Activated naive CD8-positive, alpha-beta T cell treated with anti-CD3 and anti-CD28 coated beads for 36 hours (primary cell): ENCODE data around the gene UCKL1. TPM values are rescaled to one million over a fixed set of nuclear protein-coding genes. Genes with fewer than 3 reads are reported as not detected.
"Not testable (repeated sequence)": the region's sequence is repeated elsewhere in the genome, so short reads cannot be mapped to it uniquely, and the experiment has no call there.

Experiments used
- DNase-seq: peaks from one replicate; pipeline ENCODE4 v3.0.0; 2021
- H3K27ac Mint-ChIP-seq: one replicate; pipeline ENCODE4 v1.8.0; 2022; ENCODE audit warnings: mild to moderate bottlenecking, moderate library complexity, mixed read lengths
- H3K27me3 Mint-ChIP-seq: one replicate; pipeline ENCODE4 v1.8.0; 2022; ENCODE audit warnings: mild to moderate bottlenecking, mixed read lengths
- H3K36me3 Mint-ChIP-seq: one replicate; pipeline ENCODE4 v1.8.0; 2021; ENCODE audit warnings: mild to moderate bottlenecking, mixed read lengths
- H3K4me1 Mint-ChIP-seq: one replicate; pipeline ENCODE4 v1.8.0; 2021; ENCODE audit warnings: mixed read lengths
- H3K4me3 Mint-ChIP-seq: one replicate; pipeline ENCODE4 v1.8.0; 2022; ENCODE audit warnings: mild to moderate bottlenecking, moderate library complexity, mixed read lengths
- H3K9me3 Mint-ChIP-seq: one replicate; pipeline ENCODE4 v1.8.0; 2022; ENCODE audit warnings: mixed read lengths
- total RNA-seq, 2 experiments: library from RNA; stranded (reverse); gene quantifications; one replicate each; pipeline ENCODE4 v1.2.3, GENCODE V29; 2021

The UCKL1 gene
- total RNA-seq, 2 experiments from 2014 or later, result 27.6 to 28.9 TPM

DNA sequence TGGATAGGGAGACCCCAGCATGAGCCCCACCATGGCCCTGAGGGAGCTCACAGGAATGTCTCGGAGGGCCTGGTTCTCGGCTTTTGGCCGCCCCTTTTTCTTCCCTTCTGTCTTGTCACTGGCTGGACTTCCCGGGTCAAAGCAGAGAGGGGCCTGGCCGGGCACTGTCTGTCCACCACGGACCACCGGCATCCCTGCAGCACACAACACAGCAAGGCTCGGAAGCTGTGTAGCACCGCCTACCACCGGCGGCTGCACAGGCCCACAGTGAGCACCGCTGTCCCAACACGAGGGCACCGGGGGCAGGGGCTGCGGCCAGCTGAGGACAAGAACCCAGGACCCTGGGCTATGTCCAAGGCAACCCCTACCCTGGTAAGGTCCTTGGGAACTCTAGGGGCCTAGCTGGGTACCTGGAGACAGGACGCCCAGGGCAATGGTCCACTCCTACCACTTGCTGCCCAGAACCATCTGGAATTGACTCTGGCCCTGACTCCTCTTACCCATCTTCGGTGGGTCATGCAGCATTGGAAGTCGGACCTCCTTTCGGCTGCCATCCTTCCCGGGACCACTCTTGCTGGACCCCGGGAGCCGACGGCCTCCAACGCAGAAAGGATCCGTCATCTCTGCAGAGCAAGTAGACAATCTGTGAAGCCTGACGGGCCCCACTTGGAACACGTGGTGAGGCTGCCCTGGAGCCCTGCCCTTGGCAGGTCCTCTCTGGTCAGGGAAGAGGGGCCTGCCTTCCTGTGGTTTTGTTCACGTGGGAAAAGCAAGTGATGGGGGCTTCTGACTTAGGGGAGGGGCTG, 11.3 kb upstream of the UCKL1 start:
- no peak for DNase-seq
- no peaks in the 10 kb centered on the region for H3K27me3 Mint-ChIP-seq
- no peak overlapping the region for H3K27ac Mint-ChIP-seq
- no peak overlapping the region for H3K4me3 Mint-ChIP-seq
- H3K4me1 Mint-ChIP-seq, result peaks cover 10% of the 10 kb centered on the region
- peaks cover 22% of the 10 kb centered on the region for H3K36me3 Mint-ChIP-seq
- no peaks in the 10 kb centered on the region for H3K9me3 Mint-ChIP-seq

DNA sequence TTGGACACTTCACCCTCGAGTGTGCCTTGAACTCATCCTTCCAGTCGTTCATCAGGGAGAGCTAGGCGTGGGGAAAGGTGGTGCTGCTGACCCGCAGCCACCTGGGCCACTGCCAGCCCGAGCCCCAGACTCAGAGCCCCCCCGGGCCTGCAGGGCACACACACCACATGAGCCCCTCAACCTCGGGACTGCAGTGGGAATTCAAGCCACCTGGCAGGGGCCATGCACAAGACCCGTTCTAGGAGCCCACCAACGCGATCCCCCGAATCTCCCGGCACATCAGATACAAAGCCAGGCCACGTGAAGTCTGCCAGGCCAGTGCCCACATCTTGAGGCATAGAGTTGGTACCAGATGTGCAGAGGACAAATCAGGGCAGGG, 10.7 kb upstream of the UCKL1 start:
- Mint-ChIP-seq H3K27ac (no peak overlapping the region), H3K36me3 (peaks cover 22% of the 10 kb centered on the region), H3K27me3 (no peaks in the 10 kb centered on the region), H3K4me1 (peaks cover 7% of the 10 kb centered on the region), H3K4me3 (no peak overlapping the region), H3K9me3 (no peaks in the 10 kb centered on the region)
- no peak for DNase-seq

DNA sequence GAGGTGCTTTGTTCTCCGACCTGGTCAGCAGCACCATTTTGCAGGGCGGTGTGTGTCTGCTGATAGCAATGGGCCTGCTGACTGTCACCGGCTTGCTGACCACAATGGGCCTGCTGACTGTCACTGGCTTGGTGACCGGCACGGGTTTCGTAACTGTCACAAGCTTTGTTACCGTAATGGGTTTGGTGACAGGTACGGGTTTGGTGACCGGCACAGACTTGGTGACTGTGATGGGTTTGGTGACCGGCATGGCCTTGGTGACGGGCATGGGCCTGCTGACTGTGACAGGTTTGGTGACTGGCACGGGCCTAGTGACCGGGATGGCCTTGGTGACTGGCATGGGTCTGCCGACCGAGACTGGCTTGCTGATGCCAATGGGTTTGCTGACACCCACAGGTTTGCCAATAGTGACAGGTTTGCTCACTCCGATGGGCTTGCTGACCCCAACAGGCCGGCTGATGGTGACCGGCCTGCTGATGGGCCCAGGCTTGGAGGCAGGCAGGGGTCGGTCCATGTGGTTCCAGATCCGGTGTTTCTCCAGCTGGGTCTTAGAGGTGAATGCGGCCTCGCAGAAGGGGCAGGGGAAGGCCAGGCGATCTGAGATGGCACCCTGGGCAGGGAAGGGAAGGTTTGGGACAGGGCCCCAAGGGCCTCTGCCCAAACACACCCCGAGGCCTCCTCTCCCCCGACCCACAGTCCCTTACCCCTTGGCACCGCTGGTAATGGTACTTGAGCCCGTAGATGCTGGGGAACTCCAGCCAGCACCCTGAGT, 10.1 kb upstream of the UCKL1 start:
- Mint-ChIP-seq H3K27me3 (no peaks in the 10 kb centered on the region), H3K4me1 (peaks cover 7% of the 10 kb centered on the region), H3K27ac (no peak overlapping the region), H3K4me3 (no peak overlapping the region), H3K36me3 (peaks cover 24% of the 10 kb centered on the region), H3K9me3 (no peaks in the 10 kb centered on the region)
- no peak for DNase-seq

GRCh38 chr20:63964412-63964811, 8.2 kb upstream of the UCKL1 start:
- Mint-ChIP-seq H3K27ac (no peak overlapping the region), H3K36me3 (peaks cover 24% of the 10 kb centered on the region), H3K4me3 (no peak overlapping the region), H3K4me1 (peaks cover 7% of the 10 kb centered on the region), H3K27me3 (no peaks in the 10 kb centered on the region), H3K9me3 (no peaks in the 10 kb centered on the region)
- no peak for DNase-seq

GRCh38 chr20:63963784-63964301, 7.6 kb upstream of the UCKL1 start:
- DNase-seq, result no peak
- H3K27me3 Mint-ChIP-seq, result no peaks in the 10 kb centered on the region
- H3K4me3 Mint-ChIP-seq, result no peak overlapping the region

GRCh38 chr20:63963348-63963741, 7.1 kb upstream of the UCKL1 start:
- H3K9me3 Mint-ChIP-seq, result no peaks in the 10 kb centered on the region
- no peak overlapping the region for H3K27ac Mint-ChIP-seq
- H3K27me3 Mint-ChIP-seq, result no peaks in the 10 kb centered on the region
- H3K36me3 Mint-ChIP-seq, result peaks cover 20% of the 10 kb centered on the region
- no peak overlapping the region for H3K4me3 Mint-ChIP-seq
- H3K4me1 Mint-ChIP-seq, result peaks cover 5% of the 10 kb centered on the region
- no peak for DNase-seq

More at GRCh38 chr20:63963784-63964301, 7.6 kb upstream of the UCKL1 start:
- Mint-ChIP-seq H3K27ac (no peak overlapping the region), H3K36me3 (peaks cover 22% of the 10 kb centered on the region), H3K4me1 (peaks cover 7% of the 10 kb centered on the region), H3K9me3 (no peaks in the 10 kb centered on the region)

DNA sequence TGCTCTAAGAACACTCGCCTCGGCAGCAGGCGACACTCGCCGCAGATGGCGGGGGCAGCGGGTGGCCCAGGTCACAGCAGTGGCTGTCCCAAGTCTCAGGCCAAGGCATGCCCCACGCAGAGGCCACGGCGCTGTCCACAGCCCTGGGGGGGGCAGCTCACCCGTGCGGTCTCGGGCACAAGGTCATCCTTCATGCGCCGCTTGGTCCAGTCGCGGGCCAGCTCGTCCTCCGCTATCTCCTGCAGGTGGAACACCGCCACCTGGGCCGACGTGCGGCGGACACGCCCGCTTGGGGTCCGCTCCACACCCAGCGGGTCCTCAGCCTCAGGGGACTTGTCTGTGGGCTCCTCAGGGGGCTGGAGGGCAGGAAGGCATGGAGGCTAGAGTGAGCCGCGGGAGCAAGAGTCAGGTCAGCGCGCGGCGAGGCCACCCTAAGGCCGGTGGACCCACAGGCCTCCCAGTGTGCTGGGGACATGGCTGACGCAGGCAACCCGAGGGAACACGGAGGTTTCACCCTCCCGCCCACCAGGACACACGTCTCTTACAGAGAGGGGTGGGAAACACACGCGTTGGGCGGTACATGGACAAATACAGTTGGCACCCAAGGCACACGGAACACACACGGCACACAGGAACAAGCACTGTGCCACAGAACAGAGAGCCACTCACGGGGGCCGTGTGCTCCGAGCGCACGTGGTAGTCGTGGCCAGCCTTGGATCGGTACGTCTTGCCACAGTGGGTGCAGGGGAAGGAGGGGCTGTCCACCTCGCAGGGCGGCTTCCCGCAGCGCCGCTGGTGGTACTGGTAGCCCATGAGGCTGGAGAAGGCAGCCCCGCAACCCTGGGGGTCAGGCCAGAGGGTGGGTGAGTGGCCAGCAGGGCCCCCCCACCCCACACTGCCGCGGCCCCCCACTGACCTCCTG, 6.5 kb upstream of the UCKL1 start:
- no peak overlapping the region for H3K4me3 Mint-ChIP-seq
- no peaks in the 10 kb centered on the region for H3K27me3 Mint-ChIP-seq
- peaks cover 20% of the 10 kb centered on the region for H3K36me3 Mint-ChIP-seq

GRCh38 chr20:63961664-63962425, 5.6 kb upstream of the UCKL1 start:
- Mint-ChIP-seq H3K27me3 (no peaks in the 10 kb centered on the region), H3K4me1 (peaks cover 15% of the 10 kb centered on the region), H3K36me3 (peaks cover 14% of the 10 kb centered on the region), H3K4me3 (no peak overlapping the region), H3K9me3 (no peaks in the 10 kb centered on the region), H3K27ac (no peak overlapping the region)
- DNase-seq, result no peak

More for the DNA sequence above, 6.5 kb upstream of the UCKL1 start:
- Mint-ChIP-seq H3K9me3 (no peaks in the 10 kb centered on the region), H3K27ac (no peak overlapping the region), H3K4me1 (peaks cover 9% of the 10 kb centered on the region)
- DNase-seq, result no peak

- H3K27me3 Mint-ChIP-seq, H3K27ac Mint-ChIP-seq, H3K36me3 Mint-ChIP-seq, H3K4me3 Mint-ChIP-seq, H3K9me3 Mint-ChIP-seq, DNase-seq: not testable (repeated sequence)
- H3K4me1 Mint-ChIP-seq, result peaks cover 15% of the 10 kb centered on the region
Observed at GRCh38 chr20:63960654-63961621, 4.7 kb upstream of the UCKL1 start.

GRCh38 chr20:63959699-63960075, 3.5 kb upstream of the UCKL1 start:
- H3K36me3 Mint-ChIP-seq, result peaks cover 8% of the 10 kb centered on the region
- no peak overlapping the region for H3K27ac Mint-ChIP-seq
- no peak for DNase-seq
- H3K27me3 Mint-ChIP-seq, result no peaks in the 10 kb centered on the region
- peaks cover 18% of the 10 kb centered on the region for H3K4me1 Mint-ChIP-seq
- no peak overlapping the region for H3K4me3 Mint-ChIP-seq
- H3K9me3 Mint-ChIP-seq, result no peaks in the 10 kb centered on the region

DNA sequence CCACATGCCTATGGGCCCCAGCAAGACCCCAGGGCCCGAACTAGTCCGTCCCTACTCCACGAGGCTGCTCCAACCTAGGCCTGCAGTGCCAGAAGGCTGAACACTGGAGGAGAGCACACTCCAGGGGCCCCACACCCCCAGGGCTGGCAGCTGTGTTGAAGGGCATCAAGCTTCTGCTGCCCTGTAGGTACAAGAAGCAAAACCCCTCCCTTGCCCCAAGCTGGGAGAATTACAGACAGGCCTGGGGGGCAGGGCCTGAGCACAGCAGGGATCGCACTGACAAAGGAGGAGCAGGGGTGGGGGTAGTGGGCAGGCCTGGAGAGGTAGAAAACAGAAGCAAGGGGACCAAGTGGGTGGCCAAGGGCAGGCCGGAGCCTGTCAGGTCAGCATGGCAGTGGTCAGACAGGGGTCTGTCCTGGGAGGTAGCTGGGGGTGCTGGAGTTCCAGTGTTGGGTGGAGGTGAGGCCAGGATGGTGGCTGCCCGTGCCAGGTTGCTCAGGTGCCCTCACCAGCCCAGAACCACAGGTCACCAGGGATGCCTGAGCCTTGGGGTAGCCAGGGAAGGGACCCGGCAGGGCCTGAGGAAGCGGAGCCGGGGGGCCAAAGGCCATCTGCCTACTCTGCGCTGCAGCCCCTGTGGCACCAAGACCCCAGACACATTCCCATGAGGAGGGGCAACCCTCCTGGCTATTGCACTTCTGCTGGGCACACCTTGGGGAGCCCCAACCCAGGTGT, 2.9 kb upstream of the UCKL1 start:
- Mint-ChIP-seq H3K27ac (no peak overlapping the region), H3K4me1 (peaks cover 24% of the 10 kb centered on the region), H3K9me3 (no peaks in the 10 kb centered on the region), H3K4me3 (no peak overlapping the region), H3K27me3 (no peaks in the 10 kb centered on the region), H3K36me3 (peaks cover 11% of the 10 kb centered on the region)
- DNase-seq, result no peak

GRCh38 chr20:63958471-63958870, 2.3 kb upstream of the UCKL1 start:
- no peak overlapping the region for H3K4me3 Mint-ChIP-seq
- DNase-seq, result no peak
- H3K27me3 Mint-ChIP-seq, result no peaks in the 10 kb centered on the region
- H3K4me1 Mint-ChIP-seq, result peaks cover 30% of the 10 kb centered on the region
- no peaks in the 10 kb centered on the region for H3K9me3 Mint-ChIP-seq
- H3K36me3 Mint-ChIP-seq, result peaks cover 9% of the 10 kb centered on the region
- H3K27ac Mint-ChIP-seq, result peak overlapping the region; percentile 91
